ENCODE measurements around the gene MOB3A.

DNA sequence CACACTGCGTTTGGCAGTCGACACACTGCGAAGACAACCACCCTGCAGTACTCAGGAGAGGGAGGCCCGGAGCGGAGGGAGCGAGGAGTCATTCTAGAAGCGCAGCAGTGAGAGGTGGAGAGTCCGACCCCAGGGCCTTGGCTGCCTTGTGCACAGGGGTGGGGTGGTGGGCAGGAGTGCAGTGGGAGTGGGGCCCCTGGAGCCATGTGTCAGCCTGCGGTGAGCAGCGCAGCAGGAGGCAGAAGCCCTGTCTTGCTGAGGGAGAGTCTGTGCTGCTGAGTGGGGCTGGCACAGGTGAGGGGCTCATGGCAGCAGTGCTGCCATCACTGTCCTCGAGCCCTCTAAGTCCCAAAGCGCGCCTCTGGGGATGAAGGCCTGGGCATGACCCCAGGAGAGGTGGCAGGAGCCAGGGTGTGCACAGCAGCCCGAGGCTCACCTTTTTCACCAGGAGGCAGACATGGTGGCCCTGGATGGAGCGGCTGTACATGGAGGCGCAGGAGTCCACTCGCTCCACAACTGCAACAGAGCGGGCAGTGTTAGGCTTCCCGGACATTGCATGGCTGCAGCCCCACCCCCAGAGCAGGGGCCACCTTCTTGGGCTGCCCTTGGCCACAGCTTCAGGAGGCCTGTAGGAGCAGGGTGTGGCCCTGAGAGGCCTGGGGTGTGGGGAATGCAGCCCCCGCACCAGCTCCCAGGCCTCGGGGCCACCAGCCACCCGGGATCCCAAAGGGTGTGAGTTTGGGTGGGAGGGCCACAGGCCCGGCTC lies 12.3 kb upstream of the MOB3A start:
- TF ChIP-seq ZNF274 (IDR thresholded peaks at IDR 0.05; ENCODE audit: insufficient read depth, insufficient read length) (no peak), NFIC (IDR thresholded peaks at IDR 0.05; ENCODE audit: low read depth, low read length) (no peak), BACH1 (IDR thresholded peaks at IDR 0.05; ENCODE audit: borderline replicate concordance) (no peak), CTCF (IDR thresholded peaks at IDR 0.05 in 2 of 3, conservative IDR thresholded peaks at IDR 0.05 in 1 of 3; ENCODE audit: control insufficient read depth in 2 of 3, extremely low read depth in 1 of 3, insufficient read depth in 1 of 3, low read depth in 3 of 3, low read length in 3 of 3) (no peak)

Data from GM12878 (cell line).